Gastrocnemius medialis (tissue), 4 donors: Measurements from ENCODE around the gene C17orf100.

Source experiments
- CTCF ChIP-seq, 5 experiments: fragments of 450-650 bp in 3 of 5; fragments of 200-600 bp in 2 of 5; sonication (generic) in 2 of 5; IDR thresholded peaks in 4 of 5; conservative IDR thresholded peaks in 1 of 5; 1 replicate in 4 of 5; 2 replicates in 1 of 5; pipeline ENCODE4 v1.5.1; 2016 to 2019; ENCODE audit warnings: antibody characterized with exemption in 5 of 5, mild to moderate bottlenecking in 3 of 5, moderate library complexity in 3 of 5
- POLR2A ChIP-seq, 2 donors: fragments of 450-650 bp; IDR thresholded peaks; one replicate each; pipeline ENCODE4 v1.6.1; 2017; ENCODE audit warnings: antibody characterized with exemption in 2 of 2, mild to moderate bottlenecking in 2 of 2, moderate library complexity in 2 of 2

GRCh38 chr17:6681176-6681575 is 29.6 kb downstream of the C17orf100 start:
- TF ChIP-seq POLR2A (IDR thresholded peaks at IDR 0.05) = no peak
- no peak for TF ChIP-seq CTCF (IDR thresholded peaks at IDR 0.05 in 4 of 5, conservative IDR thresholded peaks at IDR 0.05 in 1 of 5)
